GM19438 (cell line): ENCODE data around the gene DNAAF8.

ENCODE experiments used
- ATAC-seq: cut with Tn5 transposase; IDR thresholded peaks from one replicate; pipeline ENCODE4 v1.9.1; 2021; ENCODE audit warnings: low read depth; ENCODE audit not compliant: unreplicated experiment

The DNAAF8 gene

DNA sequence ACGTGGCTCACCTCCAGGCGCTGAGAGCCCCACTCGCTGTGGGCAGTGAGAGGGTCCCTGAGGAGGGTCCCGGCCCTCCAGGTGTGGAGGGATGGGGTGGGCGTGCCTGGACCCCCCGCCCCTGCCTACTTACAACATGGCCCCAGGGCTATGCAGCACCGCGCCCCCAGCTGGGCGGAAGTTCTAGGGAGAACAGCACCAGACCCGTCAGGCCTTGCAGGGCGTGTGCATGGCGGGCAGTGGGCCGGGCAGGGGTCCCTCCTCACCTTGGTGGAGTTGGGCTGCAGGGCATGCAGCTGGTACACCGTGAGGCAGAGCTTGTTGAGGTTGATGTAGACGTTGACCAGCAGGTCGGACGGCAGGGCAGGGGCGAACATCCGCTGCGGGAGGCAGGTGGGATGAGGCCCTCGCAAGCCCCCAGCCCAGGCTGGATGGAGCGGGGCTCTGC is 63.5 kb downstream of the DNAAF8 start:
- ATAC-seq = no peak

DNA sequence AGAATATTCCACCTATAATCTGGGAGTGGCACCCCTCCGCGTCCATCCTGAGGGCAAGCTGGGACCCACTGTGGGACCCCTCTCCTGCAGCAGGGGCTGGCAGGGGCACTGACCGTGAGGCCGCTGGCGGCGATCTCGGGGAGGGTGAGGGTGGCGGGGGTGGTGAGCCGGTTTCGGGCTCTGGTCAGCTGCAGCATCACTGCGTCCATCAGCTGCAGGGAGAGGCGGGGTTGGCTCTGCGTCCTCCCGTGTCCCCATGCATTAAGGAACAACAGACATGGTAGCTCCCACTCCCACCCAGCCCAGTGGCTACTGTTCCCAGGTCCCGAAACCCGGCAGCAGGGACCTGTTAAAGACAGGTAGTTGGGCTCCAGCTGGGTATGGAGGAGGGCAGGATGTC is 64.1 kb downstream of the DNAAF8 start:
- no peak for ATAC-seq
